GM19240 (cell line): ENCODE results near the gene GLP2R.

Source experiments
- DNase-seq: peaks from one replicate; pipeline ENCODE4 v3.0.0; 2011; ENCODE audit warnings: low spot score; ENCODE audit not compliant: insufficient read length

GLP2R gene

GRCh38 chr17:9850151-9850550 lies 24.4 kb downstream of the GLP2R start:
- no peak for DNase-seq

- no peak for DNase-seq
Measured at GRCh38 chr17:9854255-9854654, 28.5 kb downstream of the GLP2R start.

- DNase-seq: no peak
Measured at GRCh38 chr17:9855036-9855435, 29.3 kb downstream of the GLP2R start.

- no peak for DNase-seq
Measured at GRCh38 chr17:9859781-9860180, 34.1 kb downstream of the GLP2R start.

- DNase-seq: no peak
Measured at GRCh38 chr17:9860851-9861250, 35.1 kb downstream of the GLP2R start.

GRCh38 chr17:9862220-9862619 lies 36.5 kb downstream of the GLP2R start:
- no peak for DNase-seq

- DNase-seq: no peak
Measured at GRCh38 chr17:9862949-9863348, 37.2 kb downstream of the GLP2R start.

GRCh38 chr17:9865586-9865985 lies 39.9 kb downstream of the GLP2R start:
- DNase-seq: no peak

GRCh38 chr17:9868552-9868951 lies 42.8 kb downstream of the GLP2R start:
- DNase-seq: no peak

GRCh38 chr17:9872852-9873251 lies 47.1 kb downstream of the GLP2R start:
- DNase-seq: no peak

- DNase-seq: no peak
Measured at GRCh38 chr17:9874722-9875121, 49.0 kb downstream of the GLP2R start.

- DNase-seq: no peak
Measured at GRCh38 chr17:9875441-9875840, 49.7 kb downstream of the GLP2R start.

- DNase-seq: no peak
Measured at GRCh38 chr17:9878356-9878755, 52.6 kb downstream of the GLP2R start.

- no peak for DNase-seq
Measured at GRCh38 chr17:9878786-9879525, 53.2 kb downstream of the GLP2R start.

GRCh38 chr17:9880582-9880999 lies 54.9 kb downstream of the GLP2R start:
- no peak for DNase-seq

- no peak for DNase-seq
Measured at GRCh38 chr17:9883451-9883850, 57.7 kb downstream of the GLP2R start.

- no peak for DNase-seq
Measured at GRCh38 chr17:9886141-9886930, 60.6 kb downstream of the GLP2R start.

- no peak for DNase-seq
Measured at GRCh38 chr17:9887508-9887907, 61.8 kb downstream of the GLP2R start.

GRCh38 chr17:9890124-9890523 lies 64.4 kb downstream of the GLP2R start:
- DNase-seq: peak; percentile 33

GRCh38 chr17:9893411-9894012 lies 67.8 kb downstream of the GLP2R start:
- DNase-seq: no peak

- DNase-seq: no peak
Measured at GRCh38 chr17:9894231-9894630, 68.5 kb downstream of the GLP2R start.

GRCh38 chr17:9895923-9896322 lies 70.2 kb downstream of the GLP2R start:
- no peak for DNase-seq
